Caco-2 (cell line): ENCODE results near the gene CCDC90B. TPM values are rescaled to one million over a fixed set of nuclear protein-coding genes. Genes with fewer than 3 reads are reported as not detected.

ENCODE experiments used
- Bru-seq: library from RNA; stranded (reverse); fragments of 400-500 nt; gene quantifications from one replicate; lab custom pipeline; 2021; lab: Mats Ljungman, UMichigan
- BruChase-seq, 2 experiments: library from RNA; stranded (reverse); fragments of 400-500 nt; gene quantifications; one replicate each; lab custom pipeline; 2021; lab: Mats Ljungman, UMichigan
- BruUV-seq: library from RNA; stranded (reverse); fragments of 400-500 nt; replicated peaks from 2 replicates; lab custom pipeline; 2021; lab: Mats Ljungman, UMichigan
- CTCF ChIA-PET: fragments of 300-600 bp; sonication (Branson Sonifier 250); formaldehyde crosslinking; loops from one replicate; lab custom pipeline; 2022; ENCODE audit warnings: antibody characterized with exemption; lab: Charles Lee
- POLR2A ChIA-PET: fragments of 300-600 bp; sonication (Branson Sonifier 250); formaldehyde crosslinking; loops from one replicate; lab custom pipeline; 2022; ENCODE audit warnings: antibody characterized with exemption; lab: Charles Lee
- DNase-seq, 2 experiments: peaks; one replicate each; pipeline versions ENCODE4 v3.0.0 to v3.0.0-alpha.2; 2020 to 2022
- H3K27me3 ChIP-seq: replicated peaks from 2 replicates; pipeline ENCODE4 v1.6.0; 2011; ENCODE audit warnings: low read length; ENCODE audit not compliant: control insufficient read depth, insufficient read depth
- H3K36me3 ChIP-seq: 2 replicates; pipeline ENCODE4 v1.5.1; 2011; ENCODE audit warnings: low read length; ENCODE audit not compliant: control insufficient read depth, insufficient read depth
- H3K4me1 ChIP-seq: fragments of 250-450 bp; sonication (Bioruptor Pico); 2 replicates; pipeline ENCODE4 v1.5.1; 2020; ENCODE audit warnings: mild to moderate bottlenecking
- H3K4me3 ChIP-seq: 2 replicates; pipeline ENCODE4 v1.5.1; 2011; ENCODE audit warnings: low read depth, mild to moderate bottlenecking, control low read depth, low read length
- H3K9me3 ChIP-seq: fragments of 250-450 bp; sonication (Bioruptor Pico); 2 replicates; pipeline ENCODE4 v1.5.1; 2020; ENCODE audit warnings: mild to moderate bottlenecking, moderate library complexity
- H3K27ac Mint-ChIP-seq: one replicate; pipeline ENCODE4 v1.8.0; 2022; ENCODE audit warnings: mixed read lengths; ENCODE audit not compliant: unreplicated experiment
- H3K27me3 Mint-ChIP-seq: one replicate; pipeline ENCODE4 v1.8.0; 2022; ENCODE audit warnings: mixed read lengths; ENCODE audit not compliant: insufficient read depth, unreplicated experiment
- H3K36me3 Mint-ChIP-seq: one replicate; pipeline ENCODE4 v1.8.0; 2022; ENCODE audit warnings: mild to moderate bottlenecking, mixed read lengths; ENCODE audit not compliant: insufficient read depth, unreplicated experiment
- H3K4me1 Mint-ChIP-seq: one replicate; pipeline ENCODE4 v1.8.0; 2022; ENCODE audit warnings: low read depth, mixed read lengths; ENCODE audit not compliant: unreplicated experiment
- H3K4me3 Mint-ChIP-seq: one replicate; pipeline ENCODE4 v1.8.0; 2022; ENCODE audit warnings: mild to moderate bottlenecking, moderate library complexity, mixed read lengths; ENCODE audit not compliant: unreplicated experiment
- H3K9me3 Mint-ChIP-seq: one replicate; pipeline ENCODE4 v1.8.0; 2022; ENCODE audit warnings: mixed read lengths; ENCODE audit not compliant: unreplicated experiment
- CTCF ChIP-seq, 2 experiments: fragments of 200-600 bp in 1 of 2; IDR thresholded peaks; 1 replicate in 1 of 2; 2 replicates in 1 of 2; pipeline versions ENCODE4 v1.5.1 to v1.8.0; 2011 to 2022; ENCODE audit warnings: antibody characterized with exemption in 1 of 2, control low read depth in 1 of 2, inconsistent platforms in 1 of 2, low read depth in 1 of 2, low read length in 1 of 2, mild to moderate bottlenecking in 1 of 2, moderate library complexity in 1 of 2; ENCODE audit not compliant: insufficient read depth in 1 of 2, severe bottlenecking in 1 of 2, unreplicated experiment in 1 of 2
- intact Hi-C: fragments of 100-400 bp; cut with micrococcal nuclease; formaldehyde crosslinking; loops from one replicate; pipeline ENCODE4 v1.10.0; 2022; ENCODE audit not compliant: unreplicated experiment
- long read RNA-seq: library from polyadenylated mRNA; stranded (forward); transcript quantifications from one replicate; pipeline ENCODE4 v2.0.0, GENCODE V29; 2022
- total RNA-seq: library from RNA; stranded (reverse); gene quantifications from 2 replicates; pipeline ENCODE4 v1.2.3, GENCODE V29; 2022

CCDC90B gene
- total RNA-seq (46.2 and 63.6 TPM in 2 replicates), Bru-seq, nascent RNA (percentile 93 among the genes with signal in this experiment), BruChase-seq, experiment 1, labeled RNA remaining after a 2-hour chase (percentile 90 among the genes with signal in this experiment), BruChase-seq, experiment 2, labeled RNA remaining after a 6-hour chase (percentile 83 among the genes with signal in this experiment)
- long read RNA-seq, full-length matches to known transcripts = 122 of 148 reads
- long read RNA-seq, partial matches to known transcripts = 4 of 148 reads
- long read RNA-seq, other reads (novel, unspliced or antisense) = 22 of 148 reads

GRCh38 chr11:83285771-83286528, at the start of gene CCDC90B:
Gene CCDC90B, minus strand, starts transcription at chr11:83286367. Its CDS starts 395 bp downstream, at chr11:83285972.
- Mint-ChIP-seq H3K27me3 (no peaks in the 10 kb centered on the region), H3K4me1 (peaks cover 7% of the 10 kb centered on the region), H3K36me3 (peaks cover 13% of the 10 kb centered on the region), H3K9me3 (no peaks in the 10 kb centered on the region), H3K4me3 (peak within 1 kb of the TSS; percentile 73), H3K27ac (peak within 1 kb of the TSS; percentile 97)
- Histone ChIP-seq H3K9me3 (no peaks in the 10 kb centered on the region), H3K27me3 (no peaks in the 10 kb centered on the region), H3K36me3 (no peaks in the 10 kb centered on the region), H3K4me1 (peaks cover 14% of the 10 kb centered on the region), H3K4me3 (peak within 1 kb of the TSS; percentile 93)
- intact Hi-C loops = loop anchor here (1.0 to 2.0 kb wide), 9 partner anchors 17 to 438 kb away; partner anchors contain the start of genes ANKRD42, PRCP and RAB30
- DNase-seq = peak; percentile 98 to 99
- no TSS peak for BruUV-seq
- POLR2A ChIA-PET = interaction anchor here (0.6 to 1.4 kb wide), 22 partner anchors 16 to 440 kb away, joined by 3 to 10 read pairs (median 4); partner anchors contain the start of genes ANKRD42, DDIAS, PCF11 and PRCP
- CTCF ChIA-PET = interaction anchor here (0.6 to 1.0 kb wide), 8 partner anchors 33 to 534 kb away, joined by 3 to 6 read pairs (median 3); partner anchors contain the start of gene DDIAS
- TF ChIP-seq CTCF (IDR thresholded peaks at IDR 0.05; ENCODE audit: insufficient read depth in 1 of 2, low read depth in 1 of 2, low read length in 1 of 2, severe bottlenecking in 1 of 2, unreplicated experiment in 1 of 2) = peak in 1 of 2 experiments; percentile 66

GRCh38 chr11:83335446-83336070, 49.4 kb upstream of the CCDC90B start:
- intact Hi-C loops = no loop called here
- H3K9me3 Mint-ChIP-seq = no peaks in the 10 kb centered on the region
- ChIA-PET CTCF (interaction anchor here (1.5 kb wide), 2 partner anchors 43 to 388 kb away, joined by 3 to 10 read pairs; no protein-coding TSS in a partner anchor), POLR2A (interaction anchor here (1.2 kb wide), 1 partner anchor 49 kb away, joined by 3 read pairs; the partner anchor contains the start of gene CCDC90B)
- TF ChIP-seq CTCF (IDR thresholded peaks at IDR 0.05; ENCODE audit: insufficient read depth in 1 of 2, low read depth in 1 of 2, low read length in 1 of 2, severe bottlenecking in 1 of 2, unreplicated experiment in 1 of 2) = no peak
- no peaks in the 10 kb centered on the region for H3K36me3 Mint-ChIP-seq
- Histone ChIP-seq H3K36me3 (no peaks in the 10 kb centered on the region), H3K9me3 (no peaks in the 10 kb centered on the region), H3K4me3 (no peak overlapping the region), H3K4me1 (no peaks in the 10 kb centered on the region), H3K27me3 (no peaks in the 10 kb centered on the region)
- peaks cover 5% of the 10 kb centered on the region for H3K4me1 Mint-ChIP-seq
- peaks cover 14% of the 10 kb centered on the region for H3K27me3 Mint-ChIP-seq
- H3K4me3 Mint-ChIP-seq = no peak overlapping the region
- no peak for DNase-seq
- no TSS peak for BruUV-seq
- no peak overlapping the region for H3K27ac Mint-ChIP-seq

GRCh38 chr11:83330303-83330702, 44.1 kb upstream of the CCDC90B start:
- H3K4me3 ChIP-seq = no peak overlapping the region
- BruUV-seq = no TSS peak
- no peaks in the 10 kb centered on the region for H3K27me3 ChIP-seq
- H3K36me3 ChIP-seq = no peaks in the 10 kb centered on the region
- H3K4me3 Mint-ChIP-seq = no peak overlapping the region
- POLR2A ChIA-PET = no interaction called here
- peaks cover 14% of the 10 kb centered on the region for H3K27me3 Mint-ChIP-seq
- CTCF ChIA-PET = no interaction called here
- H3K4me1 Mint-ChIP-seq = no peaks in the 10 kb centered on the region
- intact Hi-C loops = no loop called here
- peaks cover 11% of the 10 kb centered on the region for H3K9me3 Mint-ChIP-seq
- no peak overlapping the region for H3K27ac Mint-ChIP-seq
- no peak for DNase-seq
- TF ChIP-seq CTCF (IDR thresholded peaks at IDR 0.05; ENCODE audit: insufficient read depth in 1 of 2, low read depth in 1 of 2, low read length in 1 of 2, severe bottlenecking in 1 of 2, unreplicated experiment in 1 of 2) = no peak
- no peaks in the 10 kb centered on the region for H3K36me3 Mint-ChIP-seq
- H3K4me1 ChIP-seq = no peaks in the 10 kb centered on the region
- H3K9me3 ChIP-seq = 0 out of 2 replicates have a peak, but pooled peaks cover 3% of the 10 kb centered on the region
